ENCODE data around the gene PTPRM.

DNA sequence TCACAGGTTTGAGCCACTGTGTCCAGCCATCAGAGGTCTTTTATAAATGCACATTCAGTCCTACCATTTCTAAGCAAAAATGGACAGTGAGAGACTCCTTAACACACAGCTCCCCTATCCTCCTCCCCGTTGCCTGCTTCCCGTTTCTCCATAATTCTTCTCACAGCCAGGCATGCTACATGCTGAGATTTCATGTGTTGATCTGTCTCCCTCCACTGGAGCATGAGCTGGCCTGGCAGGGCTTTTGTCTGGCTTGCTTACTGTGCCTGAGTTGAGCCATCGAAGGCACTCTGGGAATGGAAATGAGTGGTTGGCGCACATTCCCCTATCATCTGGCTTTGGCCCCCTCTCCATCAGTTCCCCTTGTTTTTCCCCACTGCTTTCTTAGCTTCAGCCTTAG lies 413.5 kb downstream of the PTPRM start:
- TF ChIP-seq, protein P1, sequence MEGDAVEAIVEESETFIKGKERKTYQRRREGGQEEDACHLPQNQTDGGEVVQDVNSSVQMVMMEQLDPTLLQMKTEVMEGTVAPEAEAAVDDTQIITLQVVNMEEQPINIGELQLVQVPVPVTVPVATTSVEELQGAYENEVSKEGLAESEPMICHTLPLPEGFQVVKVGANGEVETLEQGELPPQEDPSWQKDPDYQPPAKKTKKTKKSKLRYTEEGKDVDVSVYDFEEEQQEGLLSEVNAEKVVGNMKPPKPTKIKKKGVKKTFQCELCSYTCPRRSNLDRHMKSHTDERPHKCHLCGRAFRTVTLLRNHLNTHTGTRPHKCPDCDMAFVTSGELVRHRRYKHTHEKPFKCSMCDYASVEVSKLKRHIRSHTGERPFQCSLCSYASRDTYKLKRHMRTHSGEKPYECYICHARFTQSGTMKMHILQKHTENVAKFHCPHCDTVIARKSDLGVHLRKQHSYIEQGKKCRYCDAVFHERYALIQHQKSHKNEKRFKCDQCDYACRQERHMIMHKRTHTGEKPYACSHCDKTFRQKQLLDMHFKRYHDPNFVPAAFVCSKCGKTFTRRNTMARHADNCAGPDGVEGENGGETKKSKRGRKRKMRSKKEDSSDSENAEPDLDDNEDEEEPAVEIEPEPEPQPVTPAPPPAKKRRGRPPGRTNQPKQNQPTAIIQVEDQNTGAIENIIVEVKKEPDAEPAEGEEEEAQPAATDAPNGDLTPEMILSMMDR (IDR thresholded peaks at IDR 0.05), result no peak
- TF ChIP-seq TCF7L2 (IDR thresholded peaks at IDR 0.05; ENCODE audit: low read depth, low read length) (no peak), POLR2AphosphoS5 (IDR thresholded peaks at IDR 0.05; ENCODE audit: low read depth, low read length) (no peak)
- TF ChIP-seq, protein P2, sequence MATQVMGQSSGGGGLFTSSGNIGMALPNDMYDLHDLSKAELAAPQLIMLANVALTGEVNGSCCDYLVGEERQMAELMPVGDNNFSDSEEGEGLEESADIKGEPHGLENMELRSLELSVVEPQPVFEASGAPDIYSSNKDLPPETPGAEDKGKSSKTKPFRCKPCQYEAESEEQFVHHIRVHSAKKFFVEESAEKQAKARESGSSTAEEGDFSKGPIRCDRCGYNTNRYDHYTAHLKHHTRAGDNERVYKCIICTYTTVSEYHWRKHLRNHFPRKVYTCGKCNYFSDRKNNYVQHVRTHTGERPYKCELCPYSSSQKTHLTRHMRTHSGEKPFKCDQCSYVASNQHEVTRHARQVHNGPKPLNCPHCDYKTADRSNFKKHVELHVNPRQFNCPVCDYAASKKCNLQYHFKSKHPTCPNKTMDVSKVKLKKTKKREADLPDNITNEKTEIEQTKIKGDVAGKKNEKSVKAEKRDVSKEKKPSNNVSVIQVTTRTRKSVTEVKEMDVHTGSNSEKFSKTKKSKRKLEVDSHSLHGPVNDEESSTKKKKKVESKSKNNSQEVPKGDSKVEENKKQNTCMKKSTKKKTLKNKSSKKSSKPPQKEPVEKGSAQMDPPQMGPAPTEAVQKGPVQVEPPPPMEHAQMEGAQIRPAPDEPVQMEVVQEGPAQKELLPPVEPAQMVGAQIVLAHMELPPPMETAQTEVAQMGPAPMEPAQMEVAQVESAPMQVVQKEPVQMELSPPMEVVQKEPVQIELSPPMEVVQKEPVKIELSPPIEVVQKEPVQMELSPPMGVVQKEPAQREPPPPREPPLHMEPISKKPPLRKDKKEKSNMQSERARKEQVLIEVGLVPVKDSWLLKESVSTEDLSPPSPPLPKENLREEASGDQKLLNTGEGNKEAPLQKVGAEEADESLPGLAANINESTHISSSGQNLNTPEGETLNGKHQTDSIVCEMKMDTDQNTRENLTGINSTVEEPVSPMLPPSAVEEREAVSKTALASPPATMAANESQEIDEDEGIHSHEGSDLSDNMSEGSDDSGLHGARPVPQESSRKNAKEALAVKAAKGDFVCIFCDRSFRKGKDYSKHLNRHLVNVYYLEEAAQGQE (IDR thresholded peaks at IDR 0.05; ENCODE audit: insufficient read depth in 1 of 2, low read depth in 2 of 2, low read length in 1 of 2), result no peak

Data from Panc1 (cell line).